Gastroesophageal sphincter (tissue), 4 donors: Measurements from ENCODE around the gene IGF2R. TPM values are rescaled to one million over a fixed set of nuclear protein-coding genes. Genes with fewer than 3 reads are reported as not detected.

Source experiments
- ATAC-seq: fragments of 150-250 bp; one replicate; pipeline ENCODE4 v1.9.1; 2016; ENCODE audit warnings: mild to moderate bottlenecking, moderate library complexity
- H3K27ac ChIP-seq, 4 donors: fragments of 200-600 bp; sonication (generic) in 3 of 4; 1 replicate in 3 of 4; 2 replicates in 1 of 4; pipeline ENCODE4 v1.5.1; 2016 to 2019
- H3K27me3 ChIP-seq: fragments of 200-600 bp; sonication (generic); one replicate; pipeline ENCODE4 v1.5.1; 2019
- H3K36me3 ChIP-seq, 2 donors: fragments of 200-600 bp; sonication (generic); one replicate each; pipeline ENCODE4 v1.5.1; 2019; ENCODE audit warnings: control low read depth in 1 of 2
- H3K4me1 ChIP-seq, 3 donors: fragments of 200-600 bp; sonication (generic); 1 replicate in 2 of 3; 2 replicates in 1 of 3; pipeline ENCODE4 v1.5.1; 2016 to 2019; ENCODE audit warnings: control low read depth in 2 of 3
- H3K4me3 ChIP-seq, 2 donors: fragments of 200-600 bp; sonication (generic); one replicate each; pipeline ENCODE4 v1.5.1; 2019; ENCODE audit warnings: mild to moderate bottlenecking in 1 of 2, moderate library complexity in 1 of 2
- H3K9me3 ChIP-seq, 3 donors: fragments of 200-600 bp; sonication (generic); one replicate each; pipeline ENCODE4 v1.5.1; 2017 to 2019; ENCODE audit warnings: control low read depth in 2 of 3
- EP300 ChIP-seq: sonication (generic); formaldehyde crosslinking; IDR thresholded peaks from one replicate; pipeline ENCODE4 v1.6.1; 2017; ENCODE audit warnings: antibody characterized with exemption, mild to moderate bottlenecking
- POLR2A ChIP-seq, 2 donors: fragments of 450-650 bp; IDR thresholded peaks; one replicate each; pipeline ENCODE4 v1.6.1; 2017; ENCODE audit warnings: antibody characterized with exemption in 2 of 2, mild to moderate bottlenecking in 2 of 2, moderate library complexity in 1 of 2
- POLR2AphosphoS5 ChIP-seq: sonication (generic); formaldehyde crosslinking; IDR thresholded peaks from one replicate; pipeline ENCODE4 v1.6.1; 2017; ENCODE audit warnings: antibody characterized with exemption
- WGBS, 2 donors: methylation state at CpG; one replicate each; pipeline ENCODE4 v1.1.5; 2018; ENCODE audit warnings: low coverage in 1 of 2; 5-methylcytosine and 5-hydroxymethylcytosine counted together
- total RNA-seq, 4 donors: library from RNA; depleted of rRNA; stranded (reverse); fragments of >200 nt; gene quantifications; one replicate each; pipeline ENCODE4 v1.1.0, GENCODE V29; 2016
- TF ChIP-seq, protein P1 (sequence below), 4 experiments: fragments of 200-600 bp in 2 of 4; fragments of 450-650 bp in 2 of 4; sonication (generic) in 1 of 4; IDR thresholded peaks; one replicate each; pipeline ENCODE4 v1.5.1; 2017 to 2019; ENCODE audit warnings: antibody characterized with exemption in 4 of 4, mild to moderate bottlenecking in 2 of 4, moderate library complexity in 2 of 4

Gene IGF2R
- total RNA-seq, 4 donors from 2014 or later, result 47.9 to 81.3 (median 52.7) TPM

DNA sequence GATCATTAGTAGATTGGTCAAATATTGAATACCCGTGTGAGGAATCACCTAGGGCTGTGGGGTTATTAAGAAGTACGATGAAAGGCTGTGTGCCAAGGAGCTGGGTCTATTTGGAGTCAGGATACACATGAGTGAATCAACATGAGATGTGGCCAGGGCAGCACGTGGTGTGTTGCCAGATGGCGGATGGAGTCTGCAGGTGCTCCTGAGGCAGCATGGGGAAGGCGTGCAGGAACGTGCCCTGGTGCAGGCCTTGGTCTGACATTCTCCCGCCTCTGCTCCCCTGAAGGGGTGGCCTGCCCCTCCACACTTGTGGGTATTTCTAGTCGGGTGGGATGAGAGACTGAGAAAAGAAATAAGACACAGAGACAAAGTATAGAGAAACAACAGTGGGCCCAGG lies 113.7 kb downstream of the IGF2R start:
- Histone ChIP-seq H3K27me3 (no peaks in the 10 kb centered on the region), H3K4me3 (no peak overlapping the region), H3K27ac (no peak overlapping the region), H3K36me3 (peaks cover 0 to 100% of the 10 kb centered on the region in 2 donors), H3K4me1 (no peaks in the 10 kb centered on the region), H3K9me3 (no peaks in the 10 kb centered on the region)
- no peak for TF ChIP-seq POLR2A (IDR thresholded peaks at IDR 0.05)
- TF ChIP-seq, protein P1, sequence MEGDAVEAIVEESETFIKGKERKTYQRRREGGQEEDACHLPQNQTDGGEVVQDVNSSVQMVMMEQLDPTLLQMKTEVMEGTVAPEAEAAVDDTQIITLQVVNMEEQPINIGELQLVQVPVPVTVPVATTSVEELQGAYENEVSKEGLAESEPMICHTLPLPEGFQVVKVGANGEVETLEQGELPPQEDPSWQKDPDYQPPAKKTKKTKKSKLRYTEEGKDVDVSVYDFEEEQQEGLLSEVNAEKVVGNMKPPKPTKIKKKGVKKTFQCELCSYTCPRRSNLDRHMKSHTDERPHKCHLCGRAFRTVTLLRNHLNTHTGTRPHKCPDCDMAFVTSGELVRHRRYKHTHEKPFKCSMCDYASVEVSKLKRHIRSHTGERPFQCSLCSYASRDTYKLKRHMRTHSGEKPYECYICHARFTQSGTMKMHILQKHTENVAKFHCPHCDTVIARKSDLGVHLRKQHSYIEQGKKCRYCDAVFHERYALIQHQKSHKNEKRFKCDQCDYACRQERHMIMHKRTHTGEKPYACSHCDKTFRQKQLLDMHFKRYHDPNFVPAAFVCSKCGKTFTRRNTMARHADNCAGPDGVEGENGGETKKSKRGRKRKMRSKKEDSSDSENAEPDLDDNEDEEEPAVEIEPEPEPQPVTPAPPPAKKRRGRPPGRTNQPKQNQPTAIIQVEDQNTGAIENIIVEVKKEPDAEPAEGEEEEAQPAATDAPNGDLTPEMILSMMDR (IDR thresholded peaks at IDR 0.05), result no peak
- TF ChIP-seq EP300, result no peak
- no peak for TF ChIP-seq POLR2AphosphoS5
- 74 to 91% methylated on average over 4 to 7 of the region's 8 CpGs for WGBS, 2 donors
- ATAC-seq, result no peak

DNA sequence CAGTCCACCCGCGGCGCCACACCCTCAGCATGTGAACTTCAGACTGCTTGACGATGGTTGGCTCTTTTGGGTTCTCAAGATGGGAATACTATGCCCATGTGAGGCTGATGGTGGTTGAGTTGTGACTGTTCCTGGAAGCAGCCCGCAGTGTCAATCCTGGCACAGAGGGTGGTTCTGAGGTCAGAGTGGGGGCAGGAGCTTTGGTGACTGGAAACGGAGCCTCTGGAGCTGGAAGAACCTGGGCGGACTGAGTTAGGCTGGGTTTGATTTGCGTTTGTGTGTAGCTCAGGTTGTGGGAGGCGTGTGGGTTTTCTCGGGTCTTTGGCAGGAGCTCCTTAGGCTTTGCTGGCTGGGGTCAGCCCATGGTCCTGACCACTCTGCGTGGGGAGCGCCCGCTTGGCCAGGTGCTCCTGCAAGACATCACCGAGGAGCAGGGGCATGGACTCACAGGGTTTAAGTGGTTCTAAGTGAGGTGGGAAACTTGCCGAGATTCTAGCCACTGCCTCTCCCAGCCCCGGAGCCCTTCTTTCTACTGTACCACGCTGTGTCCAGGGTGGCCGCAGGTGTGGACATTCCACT lies 115.4 kb downstream of the IGF2R start:
- Histone ChIP-seq H3K27me3 (no peaks in the 10 kb centered on the region), H3K4me1 (peaks cover 0 to 15% (median 0%) of the 10 kb centered on the region in 3 donors), H3K4me3 (no peak overlapping the region), H3K36me3 (peaks cover 0 to 97% of the 10 kb centered on the region in 2 donors), H3K27ac (no peak overlapping the region), H3K9me3 (no peaks in the 10 kb centered on the region)
- TF ChIP-seq POLR2A (IDR thresholded peaks at IDR 0.05) (no peak), EP300 (no peak)
- TF ChIP-seq, protein P1 (IDR thresholded peaks at IDR 0.05), result no peak
- ATAC-seq, result no peak
- 87 to 97% methylated on average over 5 to 9 of the region's 18 CpGs for WGBS, 2 donors

DNA sequence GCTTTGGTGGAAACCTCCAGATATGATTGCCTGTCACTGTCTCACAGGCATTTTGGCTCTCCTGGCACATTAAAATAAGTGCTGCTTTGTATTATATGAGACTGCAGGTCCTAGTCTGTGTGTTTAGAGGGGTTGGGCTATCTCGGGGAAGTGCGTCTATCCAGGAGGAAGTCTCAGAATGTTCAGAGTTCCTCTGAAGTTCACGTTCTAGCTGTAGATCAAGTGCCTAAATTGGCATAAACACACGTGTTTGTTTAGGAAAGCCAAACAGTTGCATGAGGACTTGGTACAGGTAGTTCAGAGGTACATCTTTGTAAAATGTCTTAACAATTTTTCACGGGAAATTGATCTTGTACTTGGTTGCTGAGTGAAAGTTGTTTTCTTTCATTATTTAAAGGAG lies 116.3 kb downstream of the IGF2R start:
- H3K36me3 ChIP-seq, result peaks cover 0 to 97% of the 10 kb centered on the region in 2 donors
- TF ChIP-seq EP300 (no peak), POLR2A (IDR thresholded peaks at IDR 0.05) (no peak), POLR2AphosphoS5 (no peak)
- TF ChIP-seq, protein P1 (IDR thresholded peaks at IDR 0.05), result no peak
- H3K4me1 ChIP-seq, result peaks cover 0 to 15% (median 0%) of the 10 kb centered on the region in 3 donors
- no peak overlapping the region for H3K27ac ChIP-seq
- WGBS, 2 donors, result 76% methylated on average over 3 to 5 of the region's 5 CpGs
- H3K27me3 ChIP-seq, result no peaks in the 10 kb centered on the region
- ATAC-seq, result no peak
- no peaks in the 10 kb centered on the region for H3K9me3 ChIP-seq
- H3K4me3 ChIP-seq, result no peak overlapping the region

DNA sequence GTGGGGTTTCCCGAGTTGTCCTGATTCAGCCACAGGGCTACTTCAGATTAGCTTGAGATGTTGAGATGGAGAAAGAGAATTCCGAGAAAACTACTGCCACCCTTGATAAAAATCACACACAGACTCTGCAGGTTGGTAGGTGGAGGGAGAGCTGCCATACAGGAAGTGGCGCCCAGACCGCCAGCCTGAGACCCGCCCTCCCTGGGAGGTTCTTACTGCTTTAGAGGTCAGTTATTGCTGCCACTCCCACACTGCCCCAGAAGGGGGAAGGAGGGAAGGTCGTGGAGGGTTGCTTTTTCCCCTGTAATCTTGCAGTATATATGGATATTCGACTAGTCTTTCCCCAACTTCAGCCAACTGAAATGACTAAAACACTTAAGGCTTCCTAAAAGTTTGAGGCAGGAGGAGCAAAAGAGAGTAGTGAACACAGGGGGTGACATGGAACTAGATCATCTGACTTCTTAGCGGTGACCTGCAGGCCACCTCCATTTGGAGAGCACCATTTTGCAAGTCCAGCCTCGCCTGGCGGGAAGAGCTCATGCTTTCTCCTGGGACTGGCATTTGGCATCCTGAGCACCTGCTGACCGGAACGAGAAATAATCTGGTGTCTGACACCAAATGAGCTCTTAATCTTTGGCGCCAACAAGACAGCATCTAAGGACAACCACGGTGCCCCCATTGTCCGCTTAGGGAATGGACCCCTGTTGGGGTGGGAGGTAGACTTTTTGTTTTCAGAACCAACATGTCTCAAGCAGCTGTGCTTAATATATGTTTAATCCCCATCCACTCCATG lies 117.0 kb downstream of the IGF2R start:
- WGBS, 2 donors, result 85 to 91% methylated on average over 7 to 14 of the region's 15 CpGs
- Histone ChIP-seq H3K4me3 (no peak overlapping the region), H3K36me3 (peaks cover 0 to 97% of the 10 kb centered on the region in 2 donors), H3K27ac (no peak overlapping the region), H3K27me3 (no peaks in the 10 kb centered on the region), H3K4me1 (peaks cover 0 to 15% (median 0%) of the 10 kb centered on the region in 3 donors), H3K9me3 (no peaks in the 10 kb centered on the region)
- TF ChIP-seq POLR2AphosphoS5, result no peak
- TF ChIP-seq, protein P1 (IDR thresholded peaks at IDR 0.05), result no peak
- ATAC-seq, result no peak

DNA sequence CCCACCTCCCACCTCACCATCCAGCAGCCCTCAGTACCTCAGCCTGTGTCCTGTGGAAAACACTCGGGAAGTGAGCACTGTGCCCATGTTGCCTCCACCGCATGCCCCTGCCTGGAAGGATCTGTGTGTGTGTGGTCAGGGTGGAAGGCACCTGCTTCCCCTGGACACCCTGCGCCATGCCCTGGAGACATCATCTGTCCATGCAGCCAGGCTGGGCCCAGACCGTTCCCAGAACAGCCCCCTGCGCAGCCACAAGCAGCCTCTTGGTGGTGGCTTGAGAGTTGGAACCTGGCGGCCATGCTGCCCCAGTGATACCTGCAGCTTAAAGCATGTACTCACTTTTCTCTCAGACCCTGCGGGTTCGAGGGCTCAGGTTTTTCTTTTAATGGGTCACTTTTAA lies 117.9 kb downstream of the IGF2R start:
- WGBS, 2 donors, result 87% methylated on average over 3 of the region's 8 CpGs; no CpG with 5 or more reads in 1 of the 2 donors
- no peak for TF ChIP-seq POLR2AphosphoS5
- TF ChIP-seq EP300, result no peak
- TF ChIP-seq, protein P1 (IDR thresholded peaks at IDR 0.05), result no peak
- TF ChIP-seq POLR2A (IDR thresholded peaks at IDR 0.05), result no peak
- H3K36me3 ChIP-seq, result peaks cover 0 to 97% of the 10 kb centered on the region in 2 donors

More for the DNA sequence above, 117.9 kb downstream of the IGF2R start:
- Histone ChIP-seq H3K4me1 (peaks cover 0 to 15% (median 0%) of the 10 kb centered on the region in 3 donors), H3K9me3 (no peaks in the 10 kb centered on the region), H3K27ac (no peak overlapping the region), H3K4me3 (no peak overlapping the region), H3K27me3 (no peaks in the 10 kb centered on the region)
- ATAC-seq, result no peak
